Astrocyte (in vitro differentiated cells and primary cell): Measurements from ENCODE around the gene FAM53C. TPM values are rescaled to one million over a fixed set of nuclear protein-coding genes. Genes with fewer than 3 reads are reported as not detected.

ENCODE experiments used
- DNase-seq: peaks from one replicate; pipeline ENCODE4 v3.0.0-alpha.2; 2010; ENCODE audit warnings: low read depth
- FAIRE-seq: peaks from 2 replicates; lab custom pipeline; 2011; peaks lifted over from hg19 to GRCh38; lab: Jason Lieb, UNC
- H2AFZ ChIP-seq: 2 replicates; pipeline ENCODE4 v1.6.0; 2012; ENCODE audit warnings: low read depth, low read length, inconsistent platforms
- H3K27ac ChIP-seq: 2 replicates; pipeline ENCODE4 v1.5.1; 2011; ENCODE audit warnings: low read depth, low read length, inconsistent platforms
- H3K27me3 ChIP-seq: 2 replicates; pipeline ENCODE4 v1.6.0; 2011; ENCODE audit warnings: low read length, inconsistent platforms; ENCODE audit not compliant: insufficient read depth
- H3K36me3 ChIP-seq: 2 replicates; pipeline ENCODE4 v1.5.1; 2011; ENCODE audit warnings: low read length, inconsistent platforms; ENCODE audit not compliant: insufficient read depth
- H3K4me1 ChIP-seq: 2 replicates; pipeline ENCODE4 v1.5.1; 2011; ENCODE audit warnings: low read length, inconsistent platforms; ENCODE audit not compliant: insufficient read depth
- H3K4me2 ChIP-seq: 2 replicates; pipeline ENCODE4 v1.6.0; 2012; ENCODE audit warnings: low read length, inconsistent platforms
- H3K4me3 ChIP-seq: 2 replicates; pipeline ENCODE4 v1.5.1; 2011; ENCODE audit warnings: low read depth, mild to moderate bottlenecking, low read length, inconsistent platforms; ENCODE audit not compliant: insufficient read depth
- H3K79me2 ChIP-seq: 2 replicates; pipeline ENCODE4 v1.6.0; 2012; ENCODE audit warnings: mild to moderate bottlenecking, low read length, inconsistent platforms; ENCODE audit not compliant: insufficient read depth
- H3K9ac ChIP-seq: 2 replicates; pipeline ENCODE4 v1.6.0; 2012; ENCODE audit warnings: mild to moderate bottlenecking, low read length, inconsistent platforms
- H3K9me3 ChIP-seq: 2 replicates; pipeline ENCODE4 v1.5.1; 2012; ENCODE audit warnings: low read depth, mild to moderate bottlenecking, low read length, inconsistent platforms; ENCODE audit not compliant: insufficient read depth
- H4K20me1 ChIP-seq: 2 replicates; pipeline ENCODE4 v1.6.0; 2012; ENCODE audit warnings: low read length, inconsistent platforms; ENCODE audit not compliant: insufficient read depth
- H3K27ac Mint-ChIP-seq: one replicate; pipeline ENCODE4 v1.8.0; 2021; ENCODE audit warnings: mild to moderate bottlenecking, mixed read lengths; ENCODE audit not compliant: unreplicated experiment
- H3K27me3 Mint-ChIP-seq: one replicate; pipeline ENCODE4 v1.8.0; 2021; ENCODE audit warnings: low read depth, mixed read lengths; ENCODE audit not compliant: unreplicated experiment
- H3K36me3 Mint-ChIP-seq: one replicate; pipeline ENCODE4 v1.8.0; 2021; ENCODE audit warnings: low read depth, mixed read lengths; ENCODE audit not compliant: unreplicated experiment
- H3K4me1 Mint-ChIP-seq: one replicate; pipeline ENCODE4 v1.8.0; 2021; ENCODE audit warnings: low read depth, mixed read lengths; ENCODE audit not compliant: unreplicated experiment
- H3K4me3 Mint-ChIP-seq: one replicate; pipeline ENCODE4 v1.8.0; 2021; ENCODE audit warnings: mild to moderate bottlenecking, moderate library complexity, mixed read lengths; ENCODE audit not compliant: unreplicated experiment
- H3K9me3 Mint-ChIP-seq: one replicate; pipeline ENCODE4 v1.8.0; 2021; ENCODE audit warnings: mild to moderate bottlenecking, mixed read lengths; ENCODE audit not compliant: unreplicated experiment
- EZH2 ChIP-seq: IDR thresholded peaks from 2 replicates; pipeline ENCODE4 v1.6.1; 2012; ENCODE audit warnings: mild to moderate bottlenecking, low read length, inconsistent platforms; ENCODE audit not compliant: insufficient read depth
- total RNA-seq: library from RNA; stranded (reverse); gene quantifications from 2 replicates; pipeline ENCODE4 v1.2.1, GENCODE V29; 2021
- TF ChIP-seq, protein P1 (sequence below): IDR thresholded peaks from 2 replicates; pipeline ENCODE4 v1.5.1; 2011; ENCODE audit warnings: low read depth, mild to moderate bottlenecking, inconsistent platforms, low read length, moderate library complexity; ENCODE audit not compliant: insufficient read depth

Gene FAM53C
- total RNA-seq, 1 donor from 2014 or later: 46.6 TPM

DNA sequence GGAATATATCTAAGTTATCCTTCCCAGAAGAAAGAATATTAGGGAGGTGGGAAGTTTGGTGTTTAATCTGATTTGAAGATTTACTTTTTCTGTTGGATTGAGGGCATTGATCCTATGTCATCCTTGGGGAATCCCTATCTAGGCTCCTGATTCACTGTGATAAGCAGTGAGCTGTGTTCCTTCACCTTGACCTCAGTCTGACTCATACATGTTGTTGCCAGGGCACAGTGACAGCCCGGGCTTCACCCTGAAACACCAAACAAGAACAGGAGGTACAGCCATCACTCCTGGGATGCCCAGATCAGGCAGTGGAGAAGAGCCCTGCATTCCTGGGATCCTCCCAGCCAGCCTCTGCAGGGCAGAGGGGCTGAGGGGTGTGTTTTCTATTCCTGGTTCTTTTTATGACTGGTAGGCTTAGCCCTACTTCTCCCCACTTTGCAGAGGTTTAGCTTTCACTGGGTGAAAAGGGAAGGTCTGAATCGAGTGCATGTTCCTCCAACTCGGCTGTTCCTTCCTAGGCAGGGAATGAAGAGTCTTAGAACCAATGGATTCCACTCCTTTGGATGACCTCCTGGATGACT lies 3.1 kb upstream of the FAM53C start:
- Histone ChIP-seq H3K9ac (no peak overlapping the region), H3K27ac (no peak overlapping the region), H3K27me3 (no peaks in the 10 kb centered on the region), H3K36me3 (no peaks in the 10 kb centered on the region), H2AFZ (no peak overlapping the region), H3K9me3 (no peaks in the 10 kb centered on the region), H3K4me2 (no peak overlapping the region), H3K79me2 (peaks cover 30% of the 10 kb centered on the region), H4K20me1 (peaks cover 15% of the 10 kb centered on the region), H3K4me3 (no peak overlapping the region), H3K4me1 (peaks cover 12% of the 10 kb centered on the region)
- peaks cover 19% of the 10 kb centered on the region for H3K4me1 Mint-ChIP-seq
- DNase-seq (no peak), FAIRE-seq (no peak)
- H3K9me3 Mint-ChIP-seq: no peaks in the 10 kb centered on the region
- TF ChIP-seq, protein P1, sequence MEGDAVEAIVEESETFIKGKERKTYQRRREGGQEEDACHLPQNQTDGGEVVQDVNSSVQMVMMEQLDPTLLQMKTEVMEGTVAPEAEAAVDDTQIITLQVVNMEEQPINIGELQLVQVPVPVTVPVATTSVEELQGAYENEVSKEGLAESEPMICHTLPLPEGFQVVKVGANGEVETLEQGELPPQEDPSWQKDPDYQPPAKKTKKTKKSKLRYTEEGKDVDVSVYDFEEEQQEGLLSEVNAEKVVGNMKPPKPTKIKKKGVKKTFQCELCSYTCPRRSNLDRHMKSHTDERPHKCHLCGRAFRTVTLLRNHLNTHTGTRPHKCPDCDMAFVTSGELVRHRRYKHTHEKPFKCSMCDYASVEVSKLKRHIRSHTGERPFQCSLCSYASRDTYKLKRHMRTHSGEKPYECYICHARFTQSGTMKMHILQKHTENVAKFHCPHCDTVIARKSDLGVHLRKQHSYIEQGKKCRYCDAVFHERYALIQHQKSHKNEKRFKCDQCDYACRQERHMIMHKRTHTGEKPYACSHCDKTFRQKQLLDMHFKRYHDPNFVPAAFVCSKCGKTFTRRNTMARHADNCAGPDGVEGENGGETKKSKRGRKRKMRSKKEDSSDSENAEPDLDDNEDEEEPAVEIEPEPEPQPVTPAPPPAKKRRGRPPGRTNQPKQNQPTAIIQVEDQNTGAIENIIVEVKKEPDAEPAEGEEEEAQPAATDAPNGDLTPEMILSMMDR: no peak
- TF ChIP-seq EZH2: no peak
- H3K36me3 Mint-ChIP-seq: peaks cover 1% of the 10 kb centered on the region
- H3K27me3 Mint-ChIP-seq: no peaks in the 10 kb centered on the region
- H3K27ac Mint-ChIP-seq: peak overlapping the region; percentile 3
- no peak overlapping the region for H3K4me3 Mint-ChIP-seq

DNA sequence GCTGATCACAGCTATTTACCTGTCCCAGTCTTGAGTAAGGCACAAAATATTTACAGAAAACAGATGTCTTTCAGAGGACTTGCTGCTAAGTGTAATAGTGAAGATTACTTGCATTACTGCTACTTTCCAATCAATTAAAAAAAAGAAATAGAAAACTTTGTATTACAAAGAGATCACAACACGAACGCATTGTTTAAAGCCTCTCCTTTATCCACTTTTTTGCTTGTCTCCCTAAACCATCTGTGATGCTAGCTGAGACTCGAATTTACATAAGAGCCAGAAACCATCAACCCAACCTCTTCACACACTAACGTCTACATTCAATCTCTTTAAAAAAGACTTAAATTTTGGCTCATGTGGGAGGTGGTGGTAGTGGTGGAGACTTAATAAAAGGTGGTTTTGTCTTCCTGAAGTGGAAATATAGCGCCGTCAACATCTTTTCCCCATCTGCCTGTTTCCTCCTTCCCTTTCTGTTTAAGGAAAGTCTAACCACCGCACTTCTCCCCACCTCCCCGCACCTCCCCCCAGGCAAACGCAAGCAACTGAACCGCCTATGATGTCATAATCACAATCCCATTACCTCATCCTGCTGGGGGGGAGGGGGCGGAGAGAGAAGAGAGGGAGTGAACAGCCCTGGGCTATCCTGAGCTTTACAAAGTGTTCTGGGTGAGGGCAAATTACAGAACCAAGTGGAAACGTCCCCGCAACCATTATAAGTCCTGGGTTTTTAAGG lies 948 bp upstream of the FAM53C start:
- FAIRE-seq (no peak), DNase-seq (no peak)
- Mint-ChIP-seq H3K27ac (peak overlapping the region; percentile 100), H3K4me3 (peak overlapping the region; percentile 98), H3K4me1 (peaks cover 32% of the 10 kb centered on the region), H3K27me3 (no peaks in the 10 kb centered on the region), H3K9me3 (no peaks in the 10 kb centered on the region), H3K36me3 (peaks cover 8% of the 10 kb centered on the region)
- H3K4me2 ChIP-seq: peak overlapping the region; percentile 97
- no peaks in the 10 kb centered on the region for H3K9me3 ChIP-seq
- no peaks in the 10 kb centered on the region for H3K27me3 ChIP-seq
- H3K4me3 ChIP-seq: peak overlapping the region; percentile 86
- H3K9ac ChIP-seq: peak overlapping the region; percentile 97
- H2AFZ ChIP-seq: peak overlapping the region; percentile 95
- H4K20me1 ChIP-seq: peaks cover 36% of the 10 kb centered on the region
- H3K36me3 ChIP-seq: peaks cover 5% of the 10 kb centered on the region
- peaks cover 12% of the 10 kb centered on the region for H3K4me1 ChIP-seq
- peaks cover 40% of the 10 kb centered on the region for H3K79me2 ChIP-seq
- TF ChIP-seq, protein P1: no peak
- no peak for TF ChIP-seq EZH2
- peak overlapping the region; percentile 99 for H3K27ac ChIP-seq
